Omental fat pad (tissue), 4 donors: ENCODE measurements around the gene RARRES1. TPM values are rescaled to one million over a fixed set of nuclear protein-coding genes. Genes with fewer than 3 reads are reported as not detected.

Experiments
- ATAC-seq: fragments of 150-250 bp; one replicate; pipeline ENCODE4 v1.9.1; 2016; ENCODE audit warnings: mild to moderate bottlenecking, moderate library complexity; ENCODE audit not compliant: low FRiP score
- DNase-seq: peaks from one replicate; pipeline ENCODE4 v3.0.0-alpha.2; 2019; ENCODE audit warnings: low spot score
- total RNA-seq, 4 donors: library from RNA; depleted of rRNA; stranded (reverse); fragments of >200 nt; gene quantifications; one replicate each; pipeline ENCODE4 v1.1.0, GENCODE V29; 2016
- TF ChIP-seq, protein P1 (sequence below), 3 donors: fragments of 450-650 bp; IDR thresholded peaks; one replicate each; pipeline ENCODE4 v1.5.1; 2016 to 2017; ENCODE audit warnings: antibody characterized with exemption in 3 of 3, mild to moderate bottlenecking in 3 of 3, moderate library complexity in 2 of 3

Gene RARRES1
- total RNA-seq, 4 donors from 2014 or later: 16.1 to 691 (median 335) TPM

DNA sequence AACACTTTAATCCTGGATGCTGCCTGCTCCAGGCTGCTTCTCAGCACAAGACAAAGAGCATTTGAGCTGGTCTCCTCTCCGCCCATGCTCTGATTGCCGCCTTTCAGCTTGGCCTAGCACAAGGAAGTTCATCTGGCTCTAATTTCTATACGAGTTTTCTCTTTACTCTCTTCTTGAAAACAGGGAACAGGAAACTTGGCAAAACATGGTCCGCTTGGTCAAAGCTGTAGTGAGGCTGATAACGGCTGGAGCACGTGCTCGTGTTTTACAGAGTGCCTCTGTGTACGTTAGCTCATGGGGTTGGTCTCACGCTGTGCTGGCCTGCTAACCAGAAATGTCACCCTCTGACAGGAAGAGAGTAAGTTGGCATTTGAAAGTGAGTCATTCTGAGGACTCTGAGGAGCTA, 19.2 kb downstream of the RARRES1 start:
- peak; percentile 22 for ATAC-seq
- DNase-seq: no peak
- TF ChIP-seq, protein P1, sequence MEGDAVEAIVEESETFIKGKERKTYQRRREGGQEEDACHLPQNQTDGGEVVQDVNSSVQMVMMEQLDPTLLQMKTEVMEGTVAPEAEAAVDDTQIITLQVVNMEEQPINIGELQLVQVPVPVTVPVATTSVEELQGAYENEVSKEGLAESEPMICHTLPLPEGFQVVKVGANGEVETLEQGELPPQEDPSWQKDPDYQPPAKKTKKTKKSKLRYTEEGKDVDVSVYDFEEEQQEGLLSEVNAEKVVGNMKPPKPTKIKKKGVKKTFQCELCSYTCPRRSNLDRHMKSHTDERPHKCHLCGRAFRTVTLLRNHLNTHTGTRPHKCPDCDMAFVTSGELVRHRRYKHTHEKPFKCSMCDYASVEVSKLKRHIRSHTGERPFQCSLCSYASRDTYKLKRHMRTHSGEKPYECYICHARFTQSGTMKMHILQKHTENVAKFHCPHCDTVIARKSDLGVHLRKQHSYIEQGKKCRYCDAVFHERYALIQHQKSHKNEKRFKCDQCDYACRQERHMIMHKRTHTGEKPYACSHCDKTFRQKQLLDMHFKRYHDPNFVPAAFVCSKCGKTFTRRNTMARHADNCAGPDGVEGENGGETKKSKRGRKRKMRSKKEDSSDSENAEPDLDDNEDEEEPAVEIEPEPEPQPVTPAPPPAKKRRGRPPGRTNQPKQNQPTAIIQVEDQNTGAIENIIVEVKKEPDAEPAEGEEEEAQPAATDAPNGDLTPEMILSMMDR (IDR thresholded peaks at IDR 0.05): no peak

GRCh38 chr3:158712443-158712842, 19.8 kb downstream of the RARRES1 start:
- TF ChIP-seq, protein P1 (IDR thresholded peaks at IDR 0.05): no peak
- DNase-seq (no peak), ATAC-seq (no peak)

- ATAC-seq (peak; percentile 50), DNase-seq (no peak)
- TF ChIP-seq, protein P1 (IDR thresholded peaks at IDR 0.05): no peak
Measured at GRCh38 chr3:158711886-158712285, 20.4 kb downstream of the RARRES1 start.

DNA sequence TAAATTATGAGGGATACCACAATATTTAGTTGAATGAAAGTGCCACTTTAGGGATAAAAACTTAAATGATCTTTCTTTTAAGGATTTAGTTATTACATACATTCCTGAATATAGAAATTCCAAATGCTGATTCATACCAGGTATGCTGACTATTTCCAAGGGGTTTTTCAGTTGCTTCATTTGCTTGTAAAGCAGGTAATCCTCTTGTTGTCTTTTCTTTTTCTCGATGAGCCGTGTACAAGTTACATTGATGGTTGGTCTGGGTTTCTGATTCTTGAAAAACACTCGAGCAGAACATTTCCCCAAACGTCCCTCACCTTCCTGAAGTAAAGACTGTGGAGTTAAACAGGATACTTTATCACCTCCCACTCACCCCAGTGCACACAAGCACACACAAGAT, 21.7 kb downstream of the RARRES1 start:
- ATAC-seq (no peak), DNase-seq (no peak)
- TF ChIP-seq, protein P1 (IDR thresholded peaks at IDR 0.05): no peak

- TF ChIP-seq, protein P1 (IDR thresholded peaks at IDR 0.05): no peak
- DNase-seq (no peak), ATAC-seq (peak; percentile 90)
Measured at GRCh38 chr3:158709666-158710083, 22.6 kb downstream of the RARRES1 start.

- DNase-seq (no peak), ATAC-seq (no peak)
- TF ChIP-seq, protein P1 (IDR thresholded peaks at IDR 0.05): no peak
Measured at GRCh38 chr3:158703566-158703965, 28.7 kb downstream of the RARRES1 start.

DNA sequence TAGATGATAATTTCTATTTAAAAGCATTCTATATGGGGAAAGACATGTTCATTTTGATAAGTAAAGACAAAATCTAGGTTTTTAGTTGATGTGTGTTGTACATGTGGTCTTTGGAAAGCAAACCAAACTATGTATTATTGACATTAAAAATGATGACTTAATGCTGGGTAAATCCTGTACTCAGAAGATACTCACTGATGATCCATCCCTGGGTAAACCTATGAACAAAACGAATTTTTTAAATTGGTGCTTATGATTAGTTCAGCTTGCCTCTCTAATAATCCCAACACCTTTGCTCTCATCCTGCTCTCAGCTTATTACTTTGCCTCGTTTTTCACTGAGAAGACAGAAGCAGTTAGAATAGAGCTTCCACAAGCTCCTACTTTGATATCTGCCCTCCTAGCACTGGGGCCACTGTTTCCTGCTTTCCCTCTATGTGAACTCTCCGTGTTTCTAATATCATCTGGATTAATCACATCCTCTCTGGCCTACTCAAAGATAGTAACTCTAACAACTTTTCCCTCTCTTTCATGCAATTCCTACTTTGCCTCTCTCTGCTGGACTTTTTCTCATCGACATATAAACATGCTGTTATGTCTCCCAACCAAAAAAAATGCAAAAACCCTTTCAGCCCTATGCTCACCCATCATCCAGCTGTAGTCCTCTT, 29.3 kb downstream of the RARRES1 start:
- TF ChIP-seq, protein P1 (IDR thresholded peaks at IDR 0.05): no peak
- ATAC-seq (no peak), DNase-seq (no peak)
